GM04504 (cell line): ENCODE results near the gene CDH8.
"Not testable (repeated sequence)": the region's sequence is repeated elsewhere in the genome, so short reads cannot be mapped to it uniquely, and the experiment has no call there.

Experiments used
- DNase-seq: peaks from one replicate; pipeline ENCODE4 v3.0.0-alpha.2; 2012; ENCODE audit warnings: low read depth

Gene CDH8

DNA sequence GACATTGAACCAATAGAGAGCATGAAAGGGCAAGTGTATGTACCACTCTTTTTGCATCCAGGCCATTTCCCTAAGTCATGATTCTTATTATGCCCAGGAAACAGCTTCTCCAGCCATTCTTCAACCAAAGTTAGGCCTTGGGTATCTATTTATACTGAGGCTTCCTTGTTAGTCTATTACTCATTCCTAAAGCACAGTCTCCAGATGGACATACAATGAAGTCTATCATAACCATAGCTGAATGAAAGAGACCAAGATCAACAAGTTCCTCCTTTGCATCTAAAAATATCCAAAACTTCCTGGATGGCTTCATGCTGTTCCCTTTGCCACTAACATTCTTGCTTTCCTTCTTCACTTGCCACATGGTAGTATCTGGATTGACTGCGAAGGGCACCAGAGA lies 265.9 kb downstream of the CDH8 start:
- no peak for DNase-seq

DNA sequence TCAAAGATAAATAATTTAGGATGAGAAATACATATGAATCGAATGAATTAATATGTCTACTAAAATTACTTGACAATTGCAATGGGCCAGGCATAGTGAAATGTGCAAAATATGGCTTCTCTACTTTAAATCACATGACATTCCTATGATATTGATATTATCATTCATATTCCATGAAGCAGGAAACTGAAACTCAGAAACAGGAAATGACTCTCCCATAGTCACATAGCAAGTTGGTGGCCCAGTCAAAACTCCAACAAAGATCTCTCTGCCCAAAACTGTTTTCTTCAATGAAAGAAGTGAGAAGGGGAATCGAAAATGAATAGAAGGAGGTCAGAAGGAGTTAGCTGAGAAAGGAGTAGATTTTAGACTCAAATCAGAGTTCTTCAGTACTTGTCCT lies 272.2 kb downstream of the CDH8 start:
- no peak for DNase-seq

DNA sequence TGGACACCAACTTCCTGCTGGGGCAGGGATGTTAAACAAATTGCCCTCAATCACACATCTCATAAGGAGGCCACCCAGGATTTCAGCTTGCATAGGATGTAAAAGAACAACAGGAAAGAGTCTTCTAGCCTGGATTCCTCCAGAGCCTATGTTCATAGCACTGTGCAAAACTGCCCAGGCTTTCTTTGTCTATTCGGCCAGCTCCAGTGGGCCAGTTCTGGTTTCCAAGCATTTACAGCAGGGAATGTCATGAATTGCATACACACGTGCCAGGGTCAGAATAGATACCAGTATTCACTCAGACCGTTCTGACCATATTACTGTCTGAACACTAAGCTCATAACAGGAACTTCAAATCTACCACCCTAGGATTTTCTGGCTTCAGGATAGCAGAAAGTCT lies 273.2 kb downstream of the CDH8 start:
- no peak for DNase-seq

DNA sequence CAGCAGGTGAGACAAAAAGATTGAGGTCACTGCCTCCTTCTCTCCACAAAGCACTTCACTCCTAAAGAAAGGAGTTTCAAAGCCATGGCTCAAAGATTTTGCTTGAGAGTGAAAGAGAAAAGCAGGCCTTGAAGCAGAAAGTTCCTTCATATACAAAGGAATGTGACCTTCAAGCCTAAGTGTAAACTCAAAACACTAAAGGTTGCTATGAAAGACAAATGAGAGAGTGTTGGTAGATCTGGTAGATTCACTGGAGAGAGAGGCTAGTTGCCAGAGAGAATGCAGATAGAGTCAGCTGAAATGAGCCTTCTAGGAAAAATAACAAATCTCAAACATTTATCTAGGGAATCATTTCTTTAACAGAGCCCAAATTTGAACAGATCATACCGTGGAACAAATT lies 305.2 kb downstream of the CDH8 start:
- DNase-seq, result no peak

DNA sequence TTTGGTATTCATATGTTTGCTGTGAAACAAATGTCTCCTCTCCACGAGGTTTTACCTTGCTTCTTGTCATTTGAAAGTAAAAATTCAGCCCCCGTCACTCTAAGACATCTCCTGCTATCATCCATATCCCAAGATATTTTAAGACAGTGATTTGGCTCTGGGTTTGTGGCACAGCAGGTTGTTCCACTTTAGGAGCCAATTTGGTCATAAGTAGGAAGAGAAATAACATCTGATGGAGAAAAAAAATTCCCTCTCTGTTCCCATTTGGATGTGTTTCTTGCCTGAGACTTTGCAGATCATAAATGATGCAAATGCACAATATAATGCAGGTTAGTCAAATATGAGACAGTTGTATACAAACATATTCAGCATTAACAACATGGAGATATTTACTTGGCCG lies 309.5 kb downstream of the CDH8 start:
- DNase-seq, result no peak

DNA sequence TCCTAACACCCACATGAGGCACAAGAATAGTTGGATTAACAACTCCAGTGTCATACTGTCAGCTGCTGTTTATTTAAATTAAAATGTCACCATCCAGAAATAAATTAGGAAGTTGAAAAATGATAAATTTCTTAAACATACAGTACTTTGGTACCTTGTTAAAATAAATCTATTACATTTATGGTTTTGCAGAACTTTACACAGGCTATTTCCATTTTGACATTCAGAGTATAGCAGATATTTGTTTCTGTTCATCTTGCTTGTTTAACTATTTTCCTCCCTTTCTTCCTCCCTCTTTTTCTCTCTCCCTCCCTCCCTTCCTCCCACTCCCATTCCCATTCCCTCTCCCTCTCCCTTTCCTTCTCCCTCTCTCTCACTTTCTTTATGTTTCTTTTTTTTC lies 310.1 kb downstream of the CDH8 start:
- no peak for DNase-seq

DNA sequence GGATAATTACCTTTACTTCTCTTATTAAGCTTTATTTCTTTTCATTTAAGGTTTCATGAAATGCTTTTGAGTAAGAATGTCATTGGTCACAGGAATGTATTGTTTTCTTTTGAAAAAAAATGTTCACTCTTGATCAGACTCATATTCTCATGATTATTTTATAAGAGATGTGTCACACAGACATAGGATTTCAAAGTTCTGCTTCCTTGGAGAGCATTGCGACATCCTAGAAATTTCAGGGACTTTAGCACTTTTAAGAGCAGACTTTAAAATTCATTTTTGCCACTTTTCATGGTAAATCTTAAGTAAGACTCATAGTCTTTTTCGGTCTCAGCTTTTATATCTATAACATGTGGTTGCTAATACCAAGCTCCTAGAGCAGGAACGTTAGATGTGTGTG lies 314.7 kb downstream of the CDH8 start:
- DNase-seq, result no peak

DNA sequence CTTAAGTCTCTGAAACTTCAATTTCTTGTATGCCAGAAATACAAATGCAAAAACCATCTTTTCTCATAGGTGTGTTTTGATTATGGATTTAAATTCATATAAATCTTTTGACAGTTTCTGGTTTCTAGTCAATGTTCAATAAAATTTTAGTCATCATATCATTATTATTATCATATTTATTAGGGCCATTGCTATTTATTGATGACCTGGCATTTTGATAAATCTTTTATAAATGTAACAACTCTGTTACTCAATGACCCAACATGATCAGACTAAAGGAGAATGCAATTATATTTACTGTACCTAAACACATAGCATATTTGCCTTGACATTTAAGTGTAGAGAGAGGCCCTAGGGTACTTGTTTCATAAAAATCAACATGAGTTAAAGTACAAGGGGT lies 320.8 kb downstream of the CDH8 start:
- no peak for DNase-seq

DNA sequence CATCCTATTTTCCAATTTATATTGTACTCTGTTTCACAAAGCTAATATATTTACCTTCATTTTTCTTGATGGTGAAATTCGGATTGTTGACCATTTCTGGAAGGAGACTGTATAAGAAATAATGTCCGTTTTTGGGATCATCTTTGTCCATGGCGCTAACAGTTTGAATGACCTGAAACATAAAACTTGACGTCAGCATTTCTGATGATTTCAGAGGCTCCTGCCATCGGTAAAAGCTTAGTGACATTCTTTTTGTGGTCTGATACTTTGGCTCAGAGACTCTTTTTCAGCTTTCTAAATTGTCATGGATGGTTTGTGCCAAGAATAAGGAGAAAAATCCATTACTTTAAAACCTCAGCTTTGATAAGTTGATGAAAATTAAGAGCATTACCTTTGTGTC lies 322.5 kb downstream of the CDH8 start:
- DNase-seq, result no peak

DNA sequence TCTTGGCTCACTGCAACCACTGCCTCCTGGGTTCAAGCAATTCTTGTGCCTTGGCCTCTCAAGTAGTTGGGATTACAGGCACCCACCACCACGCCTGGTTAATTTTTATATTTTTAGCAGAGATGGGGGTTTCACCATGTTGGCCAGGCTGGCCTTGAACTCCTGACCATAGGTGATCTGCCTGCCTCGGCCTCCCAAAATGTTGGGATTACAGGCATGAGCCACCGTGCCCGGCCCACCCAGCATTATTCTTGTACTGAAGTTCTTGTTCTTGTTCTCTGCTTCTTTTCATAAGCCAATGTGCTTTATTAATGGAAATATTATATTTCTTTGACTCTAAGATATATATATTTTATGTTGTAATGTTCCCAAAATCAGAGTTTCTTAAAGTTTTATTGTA lies 336.6 kb downstream of the CDH8 start:
- DNase-seq, result not testable (repeated sequence)

DNA sequence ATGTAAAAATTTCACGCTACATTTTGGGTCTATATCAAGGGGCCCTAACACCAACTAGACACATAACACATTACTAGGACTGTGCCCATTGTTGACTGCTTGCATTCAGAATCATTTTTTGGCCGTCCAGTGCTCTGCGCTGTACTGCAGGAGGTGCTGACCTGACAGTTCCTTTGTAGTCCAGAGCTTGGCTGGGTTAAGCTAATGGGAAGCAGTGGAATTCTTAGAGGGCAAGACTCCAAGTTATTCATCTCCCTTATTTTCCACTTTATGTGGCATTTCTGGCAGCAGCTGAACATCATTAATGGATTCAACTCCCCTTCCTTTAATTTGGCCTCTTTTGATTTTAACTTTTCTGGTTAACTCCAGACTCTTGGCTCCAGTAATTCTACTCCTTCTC lies 351.7 kb downstream of the CDH8 start:
- no peak for DNase-seq

DNA sequence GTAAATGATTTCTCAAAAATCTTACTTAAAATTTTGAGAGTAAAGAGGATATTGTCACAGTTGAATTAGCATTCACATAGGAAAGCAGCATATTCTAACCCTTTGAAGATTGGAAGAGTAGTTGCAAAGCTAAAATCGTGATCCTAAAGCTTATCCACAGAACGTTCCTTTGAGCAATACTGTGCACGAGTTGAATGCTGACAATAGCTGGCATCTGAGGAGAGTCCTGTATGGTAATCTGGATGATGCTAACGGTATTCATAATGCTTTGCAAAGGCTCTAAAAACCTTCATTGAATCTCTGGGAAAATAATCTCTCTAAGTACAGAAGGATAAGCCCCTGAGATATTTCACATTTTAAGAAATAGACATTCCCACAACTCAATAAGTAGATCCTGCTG lies 354.6 kb downstream of the CDH8 start:
- no peak for DNase-seq

DNA sequence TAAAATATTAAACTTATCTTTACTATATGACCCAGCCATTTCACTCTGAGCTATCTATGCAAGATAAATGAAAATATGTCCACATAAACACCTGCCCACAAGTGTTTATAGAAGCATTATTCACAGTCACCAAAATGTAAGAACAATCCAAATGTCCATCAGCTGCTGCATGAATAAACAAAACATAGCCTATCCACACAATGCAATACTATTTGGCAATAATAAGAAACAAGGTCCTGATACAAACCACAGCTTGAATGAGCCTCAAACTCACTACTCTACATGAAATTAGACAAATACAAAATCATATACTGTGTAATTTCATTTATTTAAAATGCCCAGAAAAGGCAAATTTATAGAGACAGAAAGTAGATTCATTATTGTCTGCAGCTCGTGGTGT lies 355.1 kb downstream of the CDH8 start:
- DNase-seq, result no peak

DNA sequence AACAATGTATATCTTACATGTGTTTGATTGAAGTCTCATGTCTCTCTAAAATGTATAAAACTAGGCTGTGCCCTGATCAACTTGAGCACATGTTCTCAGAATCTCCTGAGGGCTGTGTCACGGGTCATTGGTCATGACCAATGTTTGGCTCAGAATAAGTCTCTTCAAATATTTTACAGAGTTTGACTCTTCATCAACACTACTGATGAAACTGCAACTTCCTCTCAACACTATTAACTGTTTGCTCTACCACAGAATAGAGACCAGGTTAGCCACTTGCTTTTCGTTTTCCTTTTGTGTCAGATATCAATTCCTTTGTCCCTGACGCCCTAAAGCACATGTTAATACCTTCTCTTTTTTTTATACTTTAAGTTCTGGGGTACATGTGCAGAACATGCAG lies 358.1 kb downstream of the CDH8 start:
- DNase-seq, result no peak

DNA sequence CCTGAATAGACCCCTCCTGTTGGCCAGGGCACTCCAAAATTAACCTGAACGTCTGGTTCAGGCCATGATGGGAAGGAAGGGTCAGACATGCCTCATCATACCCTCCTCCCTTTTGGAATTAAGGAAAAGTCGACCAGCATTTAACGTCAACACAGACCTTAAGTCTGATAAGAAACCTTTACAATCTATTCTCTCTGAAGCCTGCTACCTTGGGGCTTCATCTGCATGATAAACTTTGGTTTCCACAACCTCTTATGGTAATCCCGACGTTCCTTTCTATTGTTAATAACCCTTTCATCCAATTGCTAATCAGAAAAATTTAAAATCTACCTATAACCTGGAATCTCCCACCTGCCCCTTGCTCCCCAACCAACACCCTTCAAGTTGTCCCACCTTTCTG lies 358.5 kb downstream of the CDH8 start:
- no peak for DNase-seq

DNA sequence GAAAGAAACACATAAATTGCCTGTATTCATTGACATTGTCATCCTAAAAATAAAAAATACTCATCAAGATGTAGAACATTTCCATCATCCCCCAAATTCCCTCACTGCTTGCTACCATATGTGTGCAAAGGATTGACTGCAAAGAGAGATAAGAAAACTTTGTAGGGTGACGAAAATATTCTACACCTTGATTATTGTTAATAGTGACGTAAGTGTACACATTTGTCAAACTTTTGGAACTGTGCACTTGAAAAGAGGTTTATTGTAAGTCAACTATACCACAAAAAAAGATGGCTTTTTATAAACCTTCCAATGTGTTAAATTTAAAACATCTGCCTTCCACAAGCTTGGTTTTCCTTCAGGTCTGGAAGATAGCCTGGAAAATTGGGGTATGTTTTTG lies 359.5 kb downstream of the CDH8 start:
- no peak for DNase-seq

DNA sequence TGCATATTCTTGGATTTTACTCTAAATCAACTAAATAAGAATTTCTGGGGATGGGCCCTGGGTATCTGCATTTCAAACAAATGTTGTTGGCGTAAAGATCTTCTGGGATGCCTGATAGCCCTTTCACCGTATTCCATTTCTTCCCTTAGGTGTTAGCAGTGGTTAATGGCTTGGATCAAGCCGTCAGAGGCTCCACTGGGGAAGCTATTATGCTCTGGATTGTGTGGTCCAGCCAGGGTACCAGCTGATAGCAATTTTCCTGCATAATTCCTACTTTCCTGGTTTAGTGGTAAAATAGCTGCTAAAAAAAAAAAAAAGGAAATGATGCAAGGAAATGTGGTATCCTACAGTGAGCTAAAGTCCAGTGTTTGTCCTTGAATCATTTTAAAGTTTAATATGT lies 365.1 kb downstream of the CDH8 start:
- no peak for DNase-seq

DNA sequence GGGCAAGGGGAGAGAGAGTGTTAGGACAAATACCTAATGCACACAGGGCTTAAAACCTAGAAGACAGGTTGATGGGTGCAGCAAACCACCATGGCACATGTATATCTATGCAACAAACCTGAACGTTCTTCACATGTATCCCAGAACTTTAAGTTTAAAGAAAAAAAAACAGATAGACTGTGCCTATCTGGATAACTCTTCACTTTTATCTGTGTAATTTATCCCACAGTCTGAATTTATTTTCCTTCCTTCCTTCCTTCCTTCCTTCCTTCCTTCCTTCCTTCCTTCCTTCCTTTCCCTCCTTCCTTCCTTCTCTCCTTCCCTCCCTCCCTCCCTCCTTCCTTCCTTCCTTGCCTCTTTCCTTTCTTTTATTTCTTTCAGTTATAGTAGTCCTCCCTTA lies 370.7 kb downstream of the CDH8 start:
- no peak for DNase-seq

DNA sequence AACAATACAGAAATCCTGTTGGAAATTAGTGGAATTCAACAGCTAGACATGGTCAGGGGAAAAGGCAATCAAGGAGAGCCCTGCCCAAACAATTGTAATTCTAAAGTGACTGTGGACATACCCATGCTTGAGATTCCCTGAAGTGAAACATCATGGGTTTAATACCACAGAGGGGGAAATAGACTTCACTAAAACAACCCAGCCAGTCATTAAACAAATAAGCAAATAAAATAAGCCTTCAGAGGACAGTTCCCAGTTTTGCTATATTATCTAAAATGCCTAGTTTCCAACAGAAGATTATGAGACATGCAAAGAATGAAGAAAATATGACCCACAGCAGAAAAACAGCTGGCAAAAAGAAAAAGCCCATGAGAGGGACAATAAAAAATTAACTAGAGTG lies 376.3 kb downstream of the CDH8 start:
- DNase-seq, result no peak

DNA sequence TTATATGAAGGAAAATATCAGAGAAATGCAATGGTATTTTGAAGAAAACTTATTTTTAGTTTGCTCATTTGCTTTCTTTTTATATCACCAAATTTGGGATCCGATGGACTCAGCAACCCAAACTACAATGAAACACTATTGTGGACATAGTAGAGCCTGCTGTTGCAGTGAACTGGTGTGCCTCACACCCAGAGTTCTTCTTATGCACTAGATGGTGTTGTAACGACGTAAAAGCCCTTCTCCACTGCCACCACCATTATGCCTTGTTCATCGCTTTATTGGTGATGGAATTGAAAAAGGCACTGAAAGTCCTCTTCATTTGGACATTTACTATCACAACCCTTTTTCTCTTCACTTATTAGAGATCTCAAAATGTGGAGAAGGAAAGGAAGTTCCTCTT lies 381.3 kb downstream of the CDH8 start:
- no peak for DNase-seq

DNA sequence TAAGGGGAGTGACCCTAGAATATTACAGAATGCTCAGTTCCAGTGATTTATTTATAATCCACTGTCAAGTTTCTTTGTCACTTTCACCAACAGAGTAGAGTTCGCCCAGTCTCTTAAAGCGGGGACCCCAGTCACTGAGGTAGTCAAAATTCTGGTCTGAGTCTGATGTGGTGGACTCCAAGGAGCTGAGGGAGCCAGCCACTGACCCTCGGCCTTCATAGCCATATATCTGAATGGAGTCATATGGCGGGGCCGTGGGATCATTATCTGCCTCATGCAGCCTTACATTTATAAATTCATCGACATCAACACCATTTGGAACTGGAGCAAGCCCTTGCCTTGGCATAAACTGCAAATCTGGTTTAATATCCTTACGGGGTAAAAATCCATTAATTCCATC lies 382.7 kb downstream of the CDH8 start:
- DNase-seq, result no peak

DNA sequence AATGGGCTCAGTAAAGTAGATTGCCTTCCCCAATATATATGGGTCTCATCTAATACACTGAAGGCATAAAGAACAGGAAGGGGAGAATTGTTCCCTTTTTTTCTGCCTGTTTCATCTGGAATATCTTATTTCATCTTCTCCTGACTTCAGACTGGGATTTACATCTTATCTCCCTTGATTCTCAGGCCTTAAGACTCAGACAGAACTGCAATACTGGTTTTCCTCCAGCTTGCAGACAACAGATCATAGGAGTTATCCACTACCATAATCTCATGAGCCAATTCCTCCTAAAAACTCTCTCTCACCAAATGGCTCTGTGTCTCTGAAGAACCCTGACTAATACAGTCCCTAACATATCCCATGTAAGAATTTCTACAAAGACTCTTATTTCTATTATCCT lies 390.7 kb downstream of the CDH8 start:
- no peak for DNase-seq

DNA sequence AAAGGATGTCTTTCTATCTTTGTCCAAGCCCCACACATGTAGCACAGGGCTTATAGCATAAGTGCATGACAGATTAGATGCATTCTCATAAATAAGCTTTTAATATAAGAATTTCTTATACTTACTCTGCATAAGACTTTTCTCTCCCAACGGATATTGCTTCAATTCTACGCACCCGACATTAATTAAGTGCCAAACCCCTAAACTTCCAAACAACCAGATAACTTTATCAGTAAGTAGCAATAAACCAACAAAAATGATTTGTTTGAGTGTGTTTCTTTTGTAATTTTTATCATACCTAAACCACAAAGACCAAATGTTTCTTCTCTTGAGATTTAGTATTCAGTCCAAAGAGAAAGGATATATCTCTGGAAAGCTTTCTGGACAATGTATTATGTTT lies 391.5 kb downstream of the CDH8 start:
- no peak for DNase-seq

DNA sequence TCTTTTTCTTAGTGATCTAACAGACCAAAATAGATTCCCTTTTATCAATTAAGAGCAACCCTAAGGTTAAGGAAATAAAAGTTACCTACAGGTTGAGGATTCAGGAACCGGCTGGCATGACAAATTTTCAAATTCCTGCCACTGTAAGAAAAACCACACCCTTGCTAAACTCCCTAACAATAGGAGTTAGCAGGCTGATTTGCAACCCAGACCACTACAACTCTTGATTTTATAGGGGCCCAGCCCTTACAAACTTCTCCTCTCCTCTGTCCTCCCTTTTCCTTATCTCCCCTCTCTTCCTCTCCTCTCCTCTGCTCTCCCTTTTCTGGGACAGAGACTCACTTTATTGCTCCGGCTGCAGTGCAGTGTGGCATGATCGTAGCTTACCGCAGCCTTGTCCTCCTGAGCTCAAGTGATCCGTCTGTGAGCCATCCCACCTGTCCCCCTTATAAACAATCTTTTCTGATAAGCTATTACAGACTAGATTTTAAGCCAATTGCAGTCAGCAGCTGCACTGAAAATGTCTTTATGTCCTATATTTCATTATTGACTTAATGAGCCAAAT lies 418.9 kb downstream of the CDH8 start:
- DNase-seq, result no peak

DNA sequence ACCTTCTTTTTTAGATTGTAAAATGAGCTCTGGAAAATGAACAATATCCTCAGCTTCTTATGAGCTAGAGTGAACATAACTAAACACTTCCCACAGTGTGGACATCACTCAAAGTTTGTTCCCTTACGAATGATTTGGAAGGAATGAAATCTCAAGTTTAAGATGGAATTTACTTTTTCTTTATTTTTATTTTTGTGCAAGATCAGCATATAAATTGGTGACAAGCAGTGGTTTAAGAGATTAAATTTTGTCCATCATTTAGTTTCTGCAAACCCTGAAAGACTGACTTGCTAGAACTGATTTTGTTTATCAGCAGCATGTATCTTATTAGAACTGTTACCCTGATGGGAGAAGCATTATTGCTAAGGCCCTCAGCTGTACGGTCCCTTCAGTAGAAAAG lies 420.1 kb downstream of the CDH8 start:
- no peak for DNase-seq
